ENCODE results near the gene GLT8D2. TPM values are rescaled to one million over a fixed set of nuclear protein-coding genes. Genes with fewer than 3 reads are reported as not detected.

Gene GLT8D2
- total RNA-seq, 4 donors from 2014 or later, result 0.41 to 4.0 (median 1.1) TPM

- in situ Hi-C loops (cut with MboI; ENCODE audit: low sequenced_read_pairs in 4 of 4), result no loop called here
- TF ChIP-seq CTCF (IDR thresholded peaks at IDR 0.05 in 4 of 5, conservative IDR thresholded peaks at IDR 0.05 in 1 of 5) (no peak), POLR2A (IDR thresholded peaks at IDR 0.05) (no peak)
- Histone ChIP-seq H3K27me3 (no peaks in the 10 kb centered on the region), H3K9me3 (no peaks in the 10 kb centered on the region), H3K27ac (no peak overlapping the region), H3K4me3 (no peak overlapping the region), H3K4me1 (no peaks in the 10 kb centered on the region), H3K36me3 (peaks cover 0 to 35% of the 10 kb centered on the region in 2 donors)
- no peak for DNase-seq
- ATAC-seq, result no peak
- intact Hi-C loops (cut with DNase I; ENCODE audit: low total_unique reads), result no loop called here
Observed at GRCh38 chr12:104072099-104072498, 22.1 kb upstream of the GLT8D2 start.

GRCh38 chr12:104064842-104065427, 14.9 kb upstream of the GLT8D2 start:
- TF ChIP-seq POLR2A (IDR thresholded peaks at IDR 0.05) (peak in 1 of 2 donors; percentile 83), CTCF (IDR thresholded peaks at IDR 0.05 in 4 of 5, conservative IDR thresholded peaks at IDR 0.05 in 1 of 5) (no peak)
- Histone ChIP-seq H3K27me3 (no peaks in the 10 kb centered on the region), H3K4me1 (peaks cover 17 to 20% of the 10 kb centered on the region in 2 donors), H3K4me3 (peak overlapping the region; percentile 73 to 98 (median 80)), H3K36me3 (peaks cover 0 to 30% of the 10 kb centered on the region in 2 donors), H3K9me3 (no peaks in the 10 kb centered on the region), H3K27ac (peak overlapping the region; percentile 91 to 97 (median 96))
- intact Hi-C loops (cut with DNase I; ENCODE audit: low total_unique reads), result loop anchor here (1.0 to 5.0 kb wide), 6 partner anchors 44 to 265 kb away; partner anchors contain the start of genes NFYB and TDG
- DNase-seq (peak in 1 of 2 donors; percentile 19), ATAC-seq (peak; percentile 22 to 39)
- in situ Hi-C loops (cut with MboI; ENCODE audit: low sequenced_read_pairs in 4 of 4), result loop anchor here in 1 of 4 donors (10.0 kb wide), 1 partner anchor 100 kb away; the partner anchor contains the start of gene TDG

GRCh38 chr12:104064031-104064841, 14.2 kb upstream of the GLT8D2 start, which contains the start of gene HCFC2:
HCFC2 (plus strand) TSS chr12:104064531; CDS start chr12:104064561, 30 bp downstream.
- H3K4me3 ChIP-seq, result peak within 1 kb of the TSS; percentile 73 to 98 (median 80)
- no peaks in the 10 kb centered on the region for H3K27me3 ChIP-seq
- peaks cover 17 to 20% of the 10 kb centered on the region in 2 donors for H3K4me1 ChIP-seq
- DNase-seq (peak; percentile 87 to 89), ATAC-seq (peak; percentile 95 to 96)
- in situ Hi-C loops (cut with MboI; ENCODE audit: low sequenced_read_pairs in 4 of 4) (loop anchor here in 1 of 4 donors (10.0 kb wide), 1 partner anchor 99 kb away; the partner anchor contains the start of gene TDG), intact Hi-C loops (cut with DNase I; ENCODE audit: low total_unique reads) (loop anchor here (1.0 to 5.0 kb wide), 6 partner anchors 45 to 264 kb away; partner anchors contain the start of genes NFYB and TDG)
- TF ChIP-seq CTCF (IDR thresholded peaks at IDR 0.05 in 4 of 5, conservative IDR thresholded peaks at IDR 0.05 in 1 of 5) (peak in 1 of 5 experiments; percentile 9), POLR2A (IDR thresholded peaks at IDR 0.05) (peak in 1 of 2 donors; percentile 89)
- peak within 1 kb of the TSS; percentile 91 to 97 (median 96) for H3K27ac ChIP-seq
- H3K36me3 ChIP-seq, result peaks cover 0 to 24% of the 10 kb centered on the region in 2 donors
- no peaks in the 10 kb centered on the region for H3K9me3 ChIP-seq

- Histone ChIP-seq H3K27ac (peak overlapping the region; percentile 91 to 97 (median 96)), H3K9me3 (no peaks in the 10 kb centered on the region), H3K27me3 (no peaks in the 10 kb centered on the region), H3K4me1 (peaks cover 17 to 20% of the 10 kb centered on the region in 2 donors), H3K36me3 (peaks cover 0 to 21% of the 10 kb centered on the region in 2 donors), H3K4me3 (peak overlapping the region; percentile 73 to 98 (median 80))
- ATAC-seq, result peak; percentile 23 to 28
- no peak for DNase-seq
- TF ChIP-seq CTCF (IDR thresholded peaks at IDR 0.05 in 4 of 5, conservative IDR thresholded peaks at IDR 0.05 in 1 of 5) (no peak), POLR2A (IDR thresholded peaks at IDR 0.05) (no peak)
- intact Hi-C loops (cut with DNase I; ENCODE audit: low total_unique reads), result loop anchor here (1.0 to 5.0 kb wide), 6 partner anchors 46 to 263 kb away; partner anchors contain the start of genes NFYB and TDG
- in situ Hi-C loops (cut with MboI; ENCODE audit: low sequenced_read_pairs in 4 of 4), result loop anchor here in 1 of 4 donors (10.0 kb wide), 1 partner anchor 99 kb away; the partner anchor contains the start of gene TDG
Observed at GRCh38 chr12:104063712-104064030, 13.7 kb upstream of the GLT8D2 start.
